ENCODE data around the gene RAI1.

The RAI1 gene

DNA sequence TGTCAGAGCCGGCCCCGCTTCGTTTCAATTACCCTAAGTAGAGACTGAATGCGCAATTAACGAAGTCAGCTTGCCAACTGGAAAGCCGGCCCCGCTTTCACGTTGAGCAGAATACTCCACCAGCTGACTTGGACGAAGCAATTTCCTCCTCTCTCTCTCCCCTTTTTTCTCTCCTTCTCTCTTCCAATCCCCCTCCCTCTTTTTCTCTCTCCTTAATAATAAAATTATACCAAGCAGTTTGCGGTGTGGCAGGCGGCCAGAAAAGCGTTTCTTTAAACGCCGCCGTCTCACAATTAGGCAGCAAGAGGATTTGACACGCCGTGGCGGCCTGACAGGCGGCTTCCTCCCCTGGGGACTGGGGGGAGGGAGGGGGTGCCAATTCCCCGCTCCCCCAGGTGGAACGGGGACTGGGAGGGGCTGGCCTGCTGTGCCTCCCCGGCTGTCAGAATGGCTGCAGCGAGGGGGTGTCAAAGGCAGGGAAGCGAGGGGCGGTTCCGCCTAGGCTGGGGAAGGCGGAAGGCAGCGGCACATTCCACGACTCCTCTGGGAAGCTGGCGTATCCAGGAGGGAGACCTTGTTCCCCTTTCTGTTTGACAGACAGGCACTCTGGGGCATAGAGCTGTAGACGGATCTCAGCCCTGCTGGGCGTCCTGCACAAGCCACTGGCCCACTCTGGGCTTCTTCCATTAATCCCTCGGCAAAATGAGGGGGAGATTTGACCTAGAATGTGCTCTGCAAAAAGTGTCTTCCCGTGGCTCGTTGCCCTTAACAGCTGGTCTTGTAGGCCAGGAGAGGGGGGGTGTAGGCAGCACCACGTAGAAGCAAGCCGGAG, 102.8 kb downstream of the RAI1 start:
- DNase-seq (ENCODE audit: low spot score), result no peak

GRCh38 chr17:17784657-17785267, 103.5 kb downstream of the RAI1 start:
- DNase-seq (ENCODE audit: low spot score), result peak; percentile 37

DNA sequence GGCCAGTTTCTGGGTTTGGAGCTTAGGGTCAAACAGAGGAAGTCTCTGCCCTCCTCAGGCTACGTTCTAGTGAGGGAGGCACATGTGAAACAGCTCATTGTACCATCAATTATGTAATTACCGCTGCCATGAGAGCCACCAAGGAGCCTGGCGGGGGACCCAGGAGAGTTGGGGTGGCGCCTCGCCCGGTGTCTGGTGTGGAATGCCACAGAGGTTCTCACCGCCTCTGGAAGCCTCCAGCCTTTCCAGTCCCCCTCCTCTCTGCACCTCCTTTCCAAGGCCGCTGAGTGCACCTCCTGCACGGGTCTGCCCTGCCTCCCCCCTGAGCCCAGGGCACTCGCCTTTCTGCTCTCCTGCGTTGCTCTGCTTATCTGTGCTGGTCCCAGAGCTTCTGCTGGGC, 104.1 kb downstream of the RAI1 start:
- no peak for DNase-seq (ENCODE audit: low spot score)

GRCh38 chr17:17786998-17787397, 105.7 kb downstream of the RAI1 start:
- DNase-seq (ENCODE audit: low spot score), result no peak

GRCh38 chr17:17787568-17787967, 106.3 kb downstream of the RAI1 start:
- no peak for DNase-seq (ENCODE audit: low spot score)

DNA sequence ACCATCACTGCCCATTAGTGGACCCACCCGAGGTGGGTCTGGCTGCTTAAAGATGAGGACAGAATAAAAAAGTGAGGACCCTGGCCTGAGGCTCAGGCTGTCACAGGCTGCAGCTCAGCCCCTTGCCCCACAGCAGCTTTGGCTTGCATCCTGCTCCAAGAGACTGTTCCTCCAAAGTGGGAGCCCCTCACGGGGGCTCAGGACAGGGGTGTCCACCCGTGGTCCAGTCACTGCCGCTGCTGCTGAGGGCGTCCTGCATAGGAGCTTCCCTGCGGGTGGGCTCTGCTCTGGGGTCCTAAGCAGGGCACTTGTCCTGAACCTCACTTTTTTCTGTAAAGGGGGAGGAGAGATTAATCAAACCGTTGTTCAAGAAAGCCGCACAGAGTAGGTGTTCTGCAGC, 107.7 kb downstream of the RAI1 start:
- no peak for DNase-seq (ENCODE audit: low spot score)

DNA sequence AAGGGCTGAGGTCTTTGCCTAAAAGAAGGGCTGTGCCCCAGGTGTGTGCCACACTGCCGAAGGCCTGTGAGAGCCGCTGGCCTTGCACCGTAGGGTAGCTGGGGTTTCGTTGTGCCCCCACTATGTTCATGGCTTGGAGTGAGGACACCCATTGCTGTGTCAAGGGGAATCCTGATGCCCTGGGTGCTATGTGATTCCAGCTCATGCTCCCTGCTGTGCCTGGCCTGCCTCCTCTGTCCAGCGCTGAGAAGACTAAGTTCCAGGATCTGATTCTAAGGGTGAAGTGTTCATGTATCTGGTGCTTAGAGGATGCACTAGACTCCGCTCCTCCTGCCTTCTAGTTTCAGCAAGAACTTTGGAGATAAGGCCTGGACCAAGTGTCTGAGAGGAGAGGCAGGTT, 108.2 kb downstream of the RAI1 start:
- no peak for DNase-seq (ENCODE audit: low spot score)

- no peak for DNase-seq (ENCODE audit: low spot score)
These were observed 108.8 kb downstream of the RAI1 start for GRCh38 chr17:17789828-17790636.

DNA sequence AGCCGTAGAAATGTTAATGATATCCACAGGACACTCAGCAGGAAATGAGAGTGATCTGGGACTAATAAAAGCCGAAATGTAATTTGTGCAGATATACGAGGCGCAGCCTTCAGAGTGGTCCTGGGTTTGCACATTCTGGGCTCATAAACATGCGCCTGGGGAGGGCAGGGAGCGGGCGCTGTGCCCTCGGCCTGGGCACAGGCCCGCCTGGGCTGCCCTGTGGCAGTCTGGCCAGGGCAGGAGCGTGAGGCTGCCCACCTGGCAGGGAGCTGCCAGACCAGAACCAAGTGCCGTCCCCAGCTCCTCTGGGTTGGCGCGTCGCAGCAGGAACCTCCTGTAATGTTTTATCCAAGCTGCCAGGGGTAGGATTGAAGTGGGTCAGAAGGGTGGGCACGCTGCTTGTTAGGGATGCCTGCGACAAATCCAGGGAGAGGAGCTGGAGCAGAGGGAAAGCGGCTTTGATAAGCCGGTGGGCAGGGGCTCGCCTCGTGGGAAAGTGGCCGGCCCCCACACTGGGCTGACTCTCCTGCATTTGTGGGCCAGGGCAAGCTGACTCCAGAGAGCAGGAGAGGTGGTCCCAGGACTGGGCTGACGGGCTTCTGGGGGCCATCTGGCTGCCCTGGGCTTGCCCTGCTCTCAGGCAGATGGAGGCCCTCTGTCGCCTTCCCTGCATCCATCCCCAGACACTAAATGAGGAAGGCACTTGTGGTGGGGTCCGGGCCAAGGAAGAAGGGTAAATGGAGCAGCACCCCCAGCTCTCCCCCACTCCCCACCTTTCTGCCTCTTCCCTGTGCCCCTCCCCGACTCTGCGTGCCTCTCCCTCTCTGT, 109.6 kb downstream of the RAI1 start:
- no peak for DNase-seq (ENCODE audit: low spot score)

DNA sequence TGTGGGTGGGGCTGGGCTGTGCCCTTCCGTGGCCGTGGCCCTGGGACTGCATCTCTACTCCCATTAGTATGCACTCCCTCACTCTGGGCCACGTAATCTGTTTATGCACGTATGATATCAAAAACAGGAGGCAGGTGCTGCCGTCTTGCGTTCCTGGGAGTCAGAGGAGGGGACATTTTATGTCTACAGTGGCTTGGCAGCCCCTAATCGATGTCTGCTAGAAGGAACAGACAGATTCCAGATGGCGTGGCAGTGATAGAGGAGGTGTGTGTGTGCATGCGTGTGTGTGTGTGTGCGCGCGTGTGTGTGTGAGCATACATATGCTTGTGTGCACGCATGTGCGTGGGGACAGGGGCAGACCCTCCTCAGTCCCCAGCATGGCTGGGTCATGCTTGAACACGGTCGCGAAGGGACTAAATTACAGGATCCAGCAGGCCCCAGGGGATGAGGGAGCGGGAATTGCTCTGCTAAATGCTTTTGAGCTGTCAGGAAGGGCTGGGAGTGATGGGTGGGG, 110.8 kb downstream of the RAI1 start:
- no peak for DNase-seq (ENCODE audit: low spot score)

DNA sequence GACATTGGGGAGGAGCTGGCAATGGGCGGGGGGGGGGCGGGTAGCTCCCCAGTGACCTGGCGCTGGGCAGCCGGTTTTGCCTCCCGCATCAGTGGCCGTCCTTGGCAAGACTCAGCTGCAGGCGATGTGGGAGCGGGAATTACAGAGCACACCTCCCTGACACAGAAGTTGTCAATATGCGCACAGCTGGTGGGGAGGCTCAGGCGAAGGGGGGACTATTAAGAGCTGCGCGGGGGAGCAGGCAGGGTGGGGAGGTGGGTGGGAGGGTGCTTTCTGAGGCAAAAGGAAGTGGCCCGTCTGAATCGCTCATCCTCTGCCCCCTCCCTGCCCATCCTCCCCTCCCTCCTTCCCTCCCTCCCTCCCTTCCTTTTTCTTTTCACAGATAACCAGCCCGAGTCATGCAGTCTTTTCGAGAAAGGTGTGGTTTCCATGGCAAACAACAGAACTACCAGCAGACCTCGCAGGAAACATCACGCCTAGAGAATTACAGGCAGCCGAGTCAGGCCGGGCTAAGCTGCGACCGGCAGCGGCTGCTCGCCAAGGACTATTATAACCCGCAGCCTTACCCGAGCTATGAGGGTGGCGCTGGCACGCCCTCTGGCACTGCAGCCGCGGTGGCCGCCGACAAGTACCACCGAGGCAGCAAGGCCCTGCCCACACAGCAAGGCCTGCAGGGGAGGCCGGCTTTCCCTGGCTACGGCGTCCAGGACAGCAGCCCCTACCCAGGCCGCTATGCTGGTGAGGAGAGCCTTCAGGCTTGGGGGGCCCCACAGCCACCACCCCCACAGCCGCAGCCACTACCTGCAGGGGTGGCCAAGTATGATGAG, 111.5 kb downstream of the RAI1 start:
- no peak for DNase-seq (ENCODE audit: low spot score)

- no peak for DNase-seq (ENCODE audit: low spot score)
These were observed 112.3 kb downstream of the RAI1 start for GRCh38 chr17:17793378-17794214.

- DNase-seq (ENCODE audit: low spot score), result no peak
These were observed 113.1 kb downstream of the RAI1 start for GRCh38 chr17:17794382-17794781.

GRCh38 chr17:17795296-17795695, 114.0 kb downstream of the RAI1 start:
- DNase-seq (ENCODE audit: low spot score), result no peak

DNA sequence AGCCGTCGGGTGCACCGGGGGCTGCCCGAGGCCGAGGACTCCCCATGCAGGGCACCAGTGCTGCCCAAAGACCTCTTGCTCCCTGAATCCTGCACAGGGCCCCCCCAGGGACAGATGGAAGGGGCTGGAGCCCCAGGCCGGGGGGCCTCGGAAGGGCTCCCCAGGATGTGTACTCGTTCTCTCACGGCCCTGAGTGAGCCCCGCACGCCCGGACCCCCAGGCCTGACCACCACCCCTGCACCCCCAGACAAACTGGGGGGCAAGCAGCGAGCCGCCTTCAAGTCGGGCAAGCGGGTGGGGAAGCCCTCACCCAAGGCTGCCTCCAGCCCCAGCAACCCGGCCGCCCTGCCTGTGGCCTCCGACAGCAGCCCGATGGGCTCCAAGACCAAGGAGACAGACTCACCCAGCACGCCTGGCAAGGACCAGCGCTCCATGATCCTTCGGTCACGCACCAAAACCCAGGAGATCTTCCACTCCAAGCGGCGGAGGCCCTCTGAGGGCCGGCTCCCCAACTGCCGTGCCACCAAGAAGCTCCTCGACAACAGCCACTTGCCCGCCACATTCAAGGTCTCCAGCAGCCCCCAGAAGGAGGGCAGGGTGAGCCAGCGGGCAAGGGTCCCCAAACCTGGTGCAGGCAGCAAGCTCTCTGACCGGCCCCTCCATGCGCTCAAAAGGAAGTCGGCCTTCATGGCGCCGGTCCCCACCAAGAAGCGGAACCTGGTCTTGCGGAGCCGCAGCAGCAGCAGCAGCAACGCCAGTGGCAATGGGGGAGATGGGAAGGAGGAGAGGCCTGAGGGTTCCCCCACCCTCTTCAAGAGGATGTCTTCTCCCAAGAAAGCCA, 114.9 kb downstream of the RAI1 start:
- no peak for DNase-seq (ENCODE audit: low spot score)

DNA sequence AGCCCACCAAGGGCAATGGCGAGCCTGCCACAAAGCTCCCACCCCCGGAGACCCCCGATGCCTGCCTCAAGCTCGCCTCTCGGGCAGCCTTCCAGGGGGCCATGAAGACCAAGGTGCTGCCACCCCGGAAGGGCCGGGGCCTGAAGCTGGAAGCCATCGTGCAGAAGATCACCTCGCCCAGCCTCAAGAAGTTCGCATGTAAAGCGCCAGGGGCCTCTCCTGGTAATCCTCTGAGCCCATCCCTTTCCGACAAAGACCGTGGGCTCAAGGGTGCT, 115.5 kb downstream of the RAI1 start:
- DNase-seq (ENCODE audit: low spot score), result no peak

GRCh38 chr17:17797119-17797809, 116.0 kb downstream of the RAI1 start:
- no peak for DNase-seq (ENCODE audit: low spot score)

GRCh38 chr17:17798010-17798556, 116.8 kb downstream of the RAI1 start:
- no peak for DNase-seq (ENCODE audit: low spot score)

Measured in RKO (cell line).